GM12873 (cell line): ENCODE results near the gene C2CD5.

Experiments
- CTCF ChIP-seq: IDR thresholded peaks from 2 replicates; pipeline ENCODE4 v1.5.1; 2012; ENCODE audit warnings: low read depth, mild to moderate bottlenecking, moderate library complexity, low read length, control low read depth; ENCODE audit not compliant: insufficient read depth; ENCODE audit errors: missing control alignments

Gene C2CD5

DNA sequence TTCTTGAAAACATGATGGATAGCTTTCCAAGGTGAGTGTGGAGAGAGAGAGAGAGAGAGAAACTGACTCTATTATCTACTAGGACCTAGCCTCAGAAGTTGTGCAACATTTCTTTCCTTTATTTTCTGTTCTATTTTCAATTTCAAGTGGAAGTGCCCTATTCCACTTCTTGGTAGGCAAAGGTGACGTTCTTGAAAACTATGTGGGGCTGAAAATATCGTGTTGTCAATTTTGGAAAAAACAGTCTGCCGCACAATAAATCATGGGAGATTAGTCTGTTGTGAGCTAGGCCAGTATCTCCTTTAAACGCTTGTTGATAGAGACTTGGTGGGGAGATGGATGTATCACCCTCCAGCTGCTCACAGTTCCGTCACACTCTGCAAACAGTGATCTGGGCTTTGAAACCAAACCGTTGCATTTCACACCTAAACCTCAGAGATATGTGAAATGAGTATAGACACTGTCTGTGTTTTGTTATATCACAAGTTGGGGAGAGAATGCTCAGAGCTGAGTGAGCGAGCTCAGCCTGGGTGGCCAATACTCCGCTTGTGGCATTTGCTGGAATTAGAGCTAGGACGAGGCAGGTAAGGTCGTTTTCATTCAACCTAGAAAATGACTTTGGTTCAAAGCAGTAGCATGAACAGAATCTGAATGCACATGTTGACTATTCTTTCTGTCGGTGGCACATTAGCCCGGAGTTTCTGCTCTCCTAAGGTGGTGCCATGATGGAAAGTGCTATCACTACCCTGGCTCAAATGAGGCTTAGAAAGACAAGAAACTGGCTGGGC lies 134.8 kb downstream of the C2CD5 start:
- TF ChIP-seq CTCF = no peak

DNA sequence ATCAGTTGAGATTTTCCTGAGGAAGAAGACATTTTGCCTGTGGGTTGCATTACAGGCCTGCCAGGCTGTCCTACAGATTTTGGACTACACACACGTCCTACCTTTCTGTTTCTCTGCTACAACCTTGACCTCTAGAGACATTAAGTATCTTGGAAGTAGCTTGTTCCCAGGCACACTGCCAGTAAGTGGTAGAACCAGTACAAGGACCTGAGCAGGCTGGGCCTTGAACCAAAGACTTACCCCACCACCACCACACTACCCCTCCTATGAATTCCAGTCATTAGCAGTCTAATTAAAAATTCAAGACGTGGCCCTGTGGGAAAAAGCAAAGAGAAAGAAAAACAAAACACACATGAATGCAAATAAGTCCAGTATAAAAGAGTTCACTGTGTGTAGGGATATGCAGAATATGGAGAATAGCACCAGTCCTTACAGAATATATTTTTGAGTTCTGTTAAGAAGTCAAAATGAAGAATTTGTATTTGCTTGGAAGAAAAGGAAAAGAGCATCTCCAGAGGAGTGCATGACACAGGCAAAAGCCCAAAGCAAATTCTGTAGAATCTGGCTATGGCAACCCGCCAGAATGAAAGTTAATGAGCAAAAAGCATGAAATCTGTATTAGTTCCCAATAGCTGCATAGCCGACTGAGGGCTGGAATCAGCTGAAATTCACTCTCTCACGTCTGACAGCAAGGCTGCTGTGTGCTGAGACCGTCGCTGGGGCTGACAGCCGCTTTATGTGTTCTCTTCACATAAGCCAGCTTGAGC lies 135.5 kb downstream of the C2CD5 start:
- TF ChIP-seq CTCF = no peak

- no peak for TF ChIP-seq CTCF
Observed at GRCh38 chr12:22407397-22407796, 136.9 kb downstream of the C2CD5 start.

- no peak for TF ChIP-seq CTCF
Observed at GRCh38 chr12:22406627-22407026, 137.7 kb downstream of the C2CD5 start.

- TF ChIP-seq CTCF = no peak
Observed at GRCh38 chr12:22399464-22400180, 144.7 kb downstream of the C2CD5 start.
